Small intestine (tissue), 7 donors: ENCODE measurements around the gene ZSCAN12. TPM values are rescaled to one million over a fixed set of nuclear protein-coding genes. Genes with fewer than 3 reads are reported as not detected.
A peak's percentile ranks its signal among the peaks of the same experiment; 100 is the strongest.

Experiments
- DNase-seq, 2 donors: peaks; one replicate each; pipeline versions ENCODE4 v3.0.0 to v3.0.0-alpha.2; 2013
- FAIRE-seq: peaks from 2 replicates; lab custom pipeline; 2012; peaks lifted over from hg19 to GRCh38; lab: Jason Lieb, UNC
- H3K27ac ChIP-seq, 3 donors: one replicate each; pipeline ENCODE4 v1.5.1; 2013; ENCODE audit warnings: low read length in 2 of 3, mild to moderate bottlenecking in 2 of 3, control low read depth in 1 of 3, inconsistent platforms in 1 of 3, low read depth in 1 of 3, moderate library complexity in 1 of 3
- H3K27me3 ChIP-seq, 3 donors: one replicate each; pipeline ENCODE4 v1.6.1; 2013; ENCODE audit warnings: low read length in 3 of 3, inconsistent platforms in 1 of 3; ENCODE audit not compliant: control insufficient read depth in 3 of 3, insufficient read depth in 3 of 3
- H3K36me3 ChIP-seq, 3 donors: one replicate each; pipeline ENCODE4 v1.6.1; 2013; ENCODE audit warnings: low read length in 3 of 3, inconsistent platforms in 1 of 3, low read depth in 1 of 3, mild to moderate bottlenecking in 1 of 3, moderate library complexity in 1 of 3; ENCODE audit not compliant: control insufficient read depth in 3 of 3, insufficient read depth in 2 of 3
- H3K4me1 ChIP-seq, 3 donors: one replicate each; pipeline ENCODE4 v1.6.1; 2013; ENCODE audit warnings: low read length in 2 of 3, inconsistent platforms in 1 of 3, low read depth in 1 of 3, mild to moderate bottlenecking in 1 of 3, moderate library complexity in 1 of 3; ENCODE audit not compliant: control insufficient read depth in 3 of 3, insufficient read depth in 2 of 3
- H3K4me3 ChIP-seq, 3 donors: one replicate each; pipeline ENCODE4 v1.5.1; 2013; ENCODE audit warnings: low read length in 3 of 3, control low read depth in 1 of 3, inconsistent platforms in 1 of 3, low read depth in 1 of 3, mild to moderate bottlenecking in 1 of 3, moderate library complexity in 1 of 3
- H3K9me3 ChIP-seq, 2 donors: one replicate each; pipeline ENCODE4 v1.6.1; 2013; ENCODE audit warnings: low read depth in 1 of 2, low read length in 1 of 2; ENCODE audit not compliant: control insufficient read depth in 2 of 2, insufficient read depth in 1 of 2
- WGBS, 3 donors: extraction: QIAGEN DNeasy Blood & Tissue Kit; methylation state at CpG; one replicate each; pipeline ENCODE4 v1.1.7; 2013; 5-methylcytosine and 5-hydroxymethylcytosine counted together
- polyA plus RNA-seq, 4 donors: library from polyadenylated mRNA; stranded (reverse) in 3 of 4; unstranded in 1 of 4; fragments of 200-250 nt in 3 of 4; fragments of 120-200 nt in 1 of 4; gene quantifications; one replicate each; pipeline versions ENCODE4 v1.2.1 to v1.2.3, GENCODE V29; 2013
- donor health status: healthy with polysubstance abuse.
- donor health status: control.
- donor health status: control.
- donor health status: Bipolar disorder and iron deficiency.
- donor health status: healthy.

The ZSCAN12 gene
- polyA plus RNA-seq, 4 donors: 1.6 to 8.4 (median 2.0) TPM

DNA sequence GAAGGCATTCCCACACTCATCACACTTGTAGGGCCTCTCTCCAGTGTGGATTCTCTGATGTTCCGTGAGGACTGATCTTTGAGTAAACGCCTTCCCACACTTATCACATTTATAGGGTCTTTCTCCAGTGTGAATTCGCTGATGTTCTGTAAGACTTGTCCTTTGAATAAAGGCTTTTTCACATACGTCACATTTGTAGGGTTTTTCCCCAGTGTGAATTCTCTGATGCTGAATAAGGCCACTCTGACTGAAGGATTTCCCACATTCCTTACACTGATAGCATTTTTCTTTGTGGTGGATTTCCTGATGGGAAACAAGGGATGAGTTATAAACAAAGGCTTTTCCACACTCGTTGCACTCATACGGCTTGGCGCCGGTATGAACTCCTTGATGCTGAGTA, 8.9 kb downstream of the ZSCAN12 start:
- no peaks in the 10 kb centered on the region for H3K4me1 ChIP-seq
- no peak for FAIRE-seq
- DNase-seq: no peak
- no peak overlapping the region for H3K4me3 ChIP-seq
- WGBS, 3 donors: 95 to 97% (median 95%) methylated on average over 8 of the region's 8 CpGs
- no peak overlapping the region for H3K27ac ChIP-seq
- no peaks in the 10 kb centered on the region for H3K27me3 ChIP-seq
- peaks cover 7 to 12% (median 10%) of the 10 kb centered on the region in 3 donors for H3K36me3 ChIP-seq
- H3K9me3 ChIP-seq: no peaks in the 10 kb centered on the region

- H3K36me3 ChIP-seq: peaks cover 2 to 8% (median 8%) of the 10 kb centered on the region in 3 donors
- no peak for FAIRE-seq
- peaks cover 0 to 1% of the 10 kb centered on the region in 2 donors for H3K9me3 ChIP-seq
- peaks cover 0 to 10% (median 2%) of the 10 kb centered on the region in 3 donors for H3K4me1 ChIP-seq
- H3K27me3 ChIP-seq: no peaks in the 10 kb centered on the region
- peak overlapping the region in 2 of 3 donors; percentile 77 to 82 for H3K27ac ChIP-seq
- no peak overlapping the region for H3K4me3 ChIP-seq
- WGBS, 3 donors: 70 to 75% (median 74%) methylated on average over 2 of the region's 2 CpGs
- no peak for DNase-seq
Observed at GRCh38 chr6:28384143-28384533, 15.4 kb downstream of the ZSCAN12 start.

DNA sequence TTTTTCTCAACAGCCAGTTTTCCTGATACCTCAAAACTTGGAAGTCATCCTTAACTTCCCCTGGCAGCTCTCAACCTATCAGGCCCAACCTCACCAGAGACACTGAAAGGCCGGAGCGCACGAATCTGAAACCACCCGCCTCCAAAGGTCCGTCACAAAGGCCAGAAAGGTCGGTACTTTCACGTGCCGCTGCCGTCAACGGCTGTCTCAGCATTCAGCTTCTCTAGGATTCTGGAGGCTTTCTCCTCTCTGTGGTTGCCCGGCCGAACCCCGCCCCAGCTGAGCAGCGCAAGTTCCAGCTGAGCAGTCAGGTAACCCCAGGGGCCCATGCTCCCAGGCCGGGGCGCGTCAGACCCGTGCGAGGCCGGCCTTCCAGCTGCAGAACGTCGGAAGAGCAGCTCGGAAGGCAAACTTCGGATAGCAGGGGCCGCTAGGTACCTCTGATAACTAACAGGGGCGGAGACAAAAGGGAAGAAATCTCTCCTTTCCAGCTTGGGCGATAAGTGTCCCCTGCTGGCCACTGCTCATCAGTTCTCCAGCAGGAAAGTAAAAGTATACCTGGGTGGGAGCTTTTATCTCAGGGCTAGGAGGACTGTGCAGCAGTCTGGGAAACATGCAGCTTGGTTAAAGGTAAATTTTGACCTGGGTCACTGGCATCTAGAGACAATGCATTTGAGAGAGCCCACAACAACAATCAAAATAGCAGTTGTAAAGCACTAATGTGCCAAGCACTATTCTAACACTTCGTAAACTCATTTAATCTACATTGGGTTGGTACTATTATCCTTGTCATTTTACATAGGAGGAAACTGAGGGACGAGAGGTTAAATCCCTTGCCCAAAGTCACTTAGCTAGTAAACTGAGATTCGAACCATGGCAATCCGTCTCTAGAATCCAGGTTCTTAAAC, 16.1 kb downstream of the ZSCAN12 start:
- H3K9me3 ChIP-seq: peaks cover 0 to 2% of the 10 kb centered on the region in 2 donors
- H3K27me3 ChIP-seq: no peaks in the 10 kb centered on the region
- 16 to 32% (median 18%) methylated on average over 31 of the region's 31 CpGs for WGBS, 3 donors
- peak overlapping the region; percentile 76 to 82 (median 77) for H3K27ac ChIP-seq
- DNase-seq: peak; percentile 94 to 96
- peaks cover 2 to 9% (median 8%) of the 10 kb centered on the region in 3 donors for H3K36me3 ChIP-seq
- FAIRE-seq: no peak
- peak overlapping the region; percentile 15 to 51 (median 47) for H3K4me3 ChIP-seq
- H3K4me1 ChIP-seq: peaks cover 0 to 10% (median 2%) of the 10 kb centered on the region in 3 donors

GRCh38 chr6:28380381-28380780, 19.2 kb downstream of the ZSCAN12 start:
- Histone ChIP-seq H3K27ac (no peak overlapping the region), H3K4me1 (peaks cover 0 to 10% (median 2%) of the 10 kb centered on the region in 3 donors), H3K9me3 (peaks cover 0 to 5% of the 10 kb centered on the region in 2 donors), H3K27me3 (no peaks in the 10 kb centered on the region), H3K36me3 (peaks cover 2 to 10% (median 7%) of the 10 kb centered on the region in 3 donors), H3K4me3 (no peak overlapping the region)
- no peak for FAIRE-seq
- 89 to 95% (median 90%) methylated on average over 2 of the region's 2 CpGs for WGBS, 3 donors
- no peak for DNase-seq

DNA sequence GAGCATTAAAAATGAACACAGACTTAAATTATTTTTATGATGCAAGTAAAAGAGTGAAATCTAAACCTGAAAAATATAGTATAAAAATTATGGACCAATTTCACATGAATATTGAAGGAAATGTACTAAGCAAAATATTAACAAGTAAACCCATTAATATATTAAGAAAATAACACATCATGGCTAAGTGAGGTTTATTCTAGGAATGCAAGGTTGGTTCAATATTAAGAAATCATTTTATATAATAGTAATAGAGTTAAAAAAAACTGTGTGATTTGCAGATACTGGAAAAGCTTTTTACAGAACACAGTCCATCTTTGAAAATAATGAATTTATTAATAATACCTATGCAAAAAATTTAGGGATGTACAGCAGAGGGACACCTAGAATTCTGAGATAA, 20.9 kb downstream of the ZSCAN12 start:
- H3K9me3 ChIP-seq: peaks cover 0 to 5% of the 10 kb centered on the region in 2 donors
- peaks cover 0 to 5% (median 2%) of the 10 kb centered on the region in 3 donors for H3K4me1 ChIP-seq
- DNase-seq (no peak), FAIRE-seq (no peak)
- peaks cover 2 to 10% (median 7%) of the 10 kb centered on the region in 3 donors for H3K36me3 ChIP-seq
- no peak overlapping the region for H3K4me3 ChIP-seq
- no peak overlapping the region for H3K27ac ChIP-seq
- H3K27me3 ChIP-seq: no peaks in the 10 kb centered on the region

DNA sequence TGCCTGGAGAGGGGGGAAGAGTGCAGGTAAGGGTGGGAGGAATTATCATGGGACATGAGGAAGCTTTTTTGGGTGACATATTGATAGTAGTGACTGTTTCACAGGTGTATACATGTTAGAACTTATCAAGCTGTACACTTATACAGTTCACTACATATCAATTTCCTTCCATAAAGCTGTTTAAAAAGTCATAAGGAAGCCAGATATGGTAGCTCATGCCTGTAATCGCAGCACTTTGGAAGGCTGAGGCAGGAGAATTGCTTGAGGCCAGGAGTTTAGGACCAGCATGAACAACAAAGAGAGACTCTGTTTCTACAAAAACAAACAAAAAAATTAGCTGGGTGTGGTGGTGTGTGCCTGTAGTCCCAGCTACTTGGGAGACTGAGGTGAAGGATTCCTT, 21.7 kb downstream of the ZSCAN12 start:
- H3K27me3 ChIP-seq: no peaks in the 10 kb centered on the region
- 93 to 96% (median 95%) methylated on average over 1 of the region's 1 CpG for WGBS, 3 donors
- no peak overlapping the region for H3K27ac ChIP-seq
- FAIRE-seq (no peak), DNase-seq (no peak)
- H3K4me1 ChIP-seq: peaks cover 0 to 3% (median under 1%) of the 10 kb centered on the region in 3 donors
- peaks cover 0 to 5% of the 10 kb centered on the region in 2 donors for H3K9me3 ChIP-seq
- H3K4me3 ChIP-seq: no peak overlapping the region
- H3K36me3 ChIP-seq: peaks cover 2 to 10% (median 7%) of the 10 kb centered on the region in 3 donors

DNA sequence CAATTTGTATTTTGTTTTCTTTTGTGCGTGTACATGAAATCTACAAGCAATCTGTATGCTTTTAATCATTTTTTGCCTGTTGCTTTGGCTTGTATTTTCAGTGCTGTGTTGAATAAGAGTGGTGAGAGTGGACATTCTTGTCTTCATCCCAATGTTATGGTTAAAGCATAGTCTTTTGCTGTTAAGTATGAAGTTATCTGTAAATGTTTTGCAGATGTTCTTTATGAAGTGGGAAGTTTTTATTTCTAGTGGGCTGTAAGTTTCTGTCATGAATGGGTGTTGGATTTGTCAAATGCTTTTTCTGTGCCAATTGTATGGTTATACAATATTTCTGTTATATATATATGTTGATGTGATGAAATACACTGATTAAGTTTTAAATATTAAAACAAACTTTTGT, 25.6 kb downstream of the ZSCAN12 start:
- H3K9me3 ChIP-seq: peaks cover 0 to 3% of the 10 kb centered on the region in 2 donors
- H3K4me3 ChIP-seq: no peak overlapping the region
- no peak for FAIRE-seq
- no peak overlapping the region for H3K27ac ChIP-seq
- no peaks in the 10 kb centered on the region for H3K27me3 ChIP-seq
- H3K36me3 ChIP-seq: peaks cover 0 to 4% (median 2%) of the 10 kb centered on the region in 3 donors
- DNase-seq: no peak
- 94 to 100% (median 100%) methylated on average over 1 of the region's 1 CpG for WGBS, 3 donors
- H3K4me1 ChIP-seq: no peaks in the 10 kb centered on the region

DNA sequence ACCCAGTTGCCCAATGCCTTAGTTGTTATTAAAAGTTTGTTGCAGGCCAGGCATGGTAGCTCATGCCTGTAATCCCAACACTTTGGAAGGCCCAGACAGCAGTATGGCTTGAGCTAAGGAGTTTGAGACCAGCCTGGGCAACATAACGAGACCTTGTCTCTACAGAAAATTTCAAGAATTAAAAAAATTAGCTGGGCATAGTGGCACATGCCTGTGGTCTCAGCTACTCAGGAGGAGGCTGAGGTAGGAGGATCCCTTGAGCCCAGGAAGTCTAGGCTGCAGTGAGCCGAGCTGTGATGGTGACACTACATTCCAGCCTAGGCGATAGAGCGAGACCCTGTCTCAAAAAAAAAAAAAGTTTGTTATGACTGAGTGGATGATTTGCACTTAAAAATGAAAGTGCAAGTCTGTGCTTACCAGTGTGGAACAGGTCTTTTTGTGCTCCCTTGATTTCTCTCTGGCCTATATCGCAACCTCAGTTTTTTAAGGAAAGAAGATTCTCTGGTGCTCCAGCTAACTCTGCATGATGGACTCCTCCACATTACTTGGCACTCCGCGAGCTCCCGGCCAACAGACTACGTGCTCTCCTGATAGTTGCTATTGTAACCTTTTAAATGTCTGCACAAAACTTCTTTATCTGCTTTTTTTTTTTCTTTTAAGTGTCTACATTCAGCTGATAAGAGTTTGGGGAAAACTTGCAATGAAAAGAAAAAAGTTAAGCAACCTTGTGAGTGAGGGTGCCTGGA, 27.7 kb downstream of the ZSCAN12 start:
- no peak overlapping the region for H3K27ac ChIP-seq
- FAIRE-seq (no peak), DNase-seq (no peak)
- 85 to 86% (median 85%) methylated on average over 9 of the region's 9 CpGs for WGBS, 3 donors
- H3K27me3 ChIP-seq: no peaks in the 10 kb centered on the region
- H3K9me3 ChIP-seq: no peaks in the 10 kb centered on the region
- no peaks in the 10 kb centered on the region for H3K36me3 ChIP-seq
- H3K4me3 ChIP-seq: no peak overlapping the region
- no peaks in the 10 kb centered on the region for H3K4me1 ChIP-seq
